Measurements from ENCODE around the gene ZNF777.
"Not testable (repeated sequence)": the region's sequence is repeated elsewhere in the genome, so short reads cannot be mapped to it uniquely, and the experiment has no call there.

ZNF777 gene

DNA sequence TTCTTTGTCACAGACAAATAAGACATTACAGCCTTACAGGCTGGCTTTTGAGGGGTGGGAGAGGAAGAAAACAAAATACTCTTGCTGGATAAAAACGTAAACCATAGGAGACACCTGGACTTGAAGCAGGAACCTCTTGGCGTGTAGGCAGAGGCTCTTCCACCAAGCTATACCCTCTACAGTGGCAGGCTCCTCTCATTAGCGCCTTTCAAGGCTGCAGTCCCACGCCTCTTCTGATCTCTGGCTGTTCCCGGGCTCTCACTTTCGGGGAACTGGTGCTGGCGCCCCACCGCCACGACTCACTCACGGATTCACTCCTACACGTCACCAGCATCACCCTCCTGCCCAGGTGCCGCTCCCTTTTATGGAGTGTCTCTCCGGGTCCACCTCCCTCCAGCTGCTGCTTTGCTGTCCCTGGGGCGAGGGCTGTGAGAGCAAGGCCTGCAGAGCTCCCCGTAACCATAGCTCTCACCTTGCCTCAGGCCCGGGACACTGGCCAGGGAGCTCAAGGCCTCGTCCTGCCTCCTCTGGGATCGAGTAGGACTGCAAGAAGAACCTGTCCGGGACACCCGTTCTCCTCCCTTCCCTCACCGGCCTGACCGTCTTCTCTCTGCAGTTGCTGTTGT lies 62.6 kb downstream of the ZNF777 start:
- Histone ChIP-seq H3K9me3 (replicated peaks in 1 of 11) (peaks cover 3 to 13% (median 9%) of the 10 kb centered on the region in 11 experiments; a peak in 15 of 22 replicates), H3K4me3 (no peak overlapping the region), H4K20me1 (no peaks in the 10 kb centered on the region), H3K27ac (no peak overlapping the region), H3K4me1 (no peaks in the 10 kb centered on the region), H3K36me3 (no peaks in the 10 kb centered on the region), H3K4me2 (no peak overlapping the region), H3K9ac (no peak overlapping the region), H3K27me3 (no peaks in the 10 kb centered on the region)
- no peak for TF ChIP-seq Cebpa-rat (IDR thresholded peaks at IDR 0.05)

DNA sequence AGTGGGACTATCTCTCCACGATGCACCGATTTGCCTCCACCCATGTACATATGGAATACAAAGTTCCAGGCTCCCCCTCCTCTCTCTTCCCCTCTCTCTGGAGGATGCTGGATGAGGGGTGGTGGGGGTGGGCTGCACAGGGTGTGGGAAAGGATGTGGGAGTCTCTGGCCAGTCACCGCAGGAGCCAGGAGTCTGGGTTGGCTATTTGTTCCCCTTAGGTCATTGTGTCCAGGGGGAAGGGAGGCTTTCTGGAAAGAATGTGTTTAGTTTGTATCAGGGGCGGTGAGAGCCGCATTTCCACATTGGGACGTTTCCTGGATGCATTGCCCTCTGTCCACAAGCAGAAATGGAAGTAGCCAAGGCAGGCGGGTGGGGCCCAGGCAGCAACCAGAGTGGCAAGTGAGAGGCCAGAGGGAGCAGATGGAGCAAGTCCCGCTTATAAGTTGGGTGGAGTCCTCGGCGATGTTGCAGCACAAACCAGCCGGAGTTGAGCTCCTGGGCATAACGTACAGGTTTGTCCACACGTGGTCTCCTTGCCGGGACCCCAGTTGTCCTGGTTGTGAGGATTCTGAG lies 63.3 kb downstream of the ZNF777 start:
- peaks cover 3 to 13% (median 9%) of the 10 kb centered on the region in 11 experiments; a peak in 15 of 22 replicates for H3K9me3 ChIP-seq (replicated peaks in 1 of 11)
- H3K9ac ChIP-seq, result no peak overlapping the region
- no peak overlapping the region for H3K4me2 ChIP-seq
- TF ChIP-seq Cebpa-rat (IDR thresholded peaks at IDR 0.05), result no peak
- no peaks in the 10 kb centered on the region for H3K4me1 ChIP-seq
- H3K4me3 ChIP-seq, result no peak overlapping the region
- H3K27me3 ChIP-seq, result no peaks in the 10 kb centered on the region
- H4K20me1 ChIP-seq, result no peaks in the 10 kb centered on the region
- H3K36me3 ChIP-seq, result no peaks in the 10 kb centered on the region
- H3K27ac ChIP-seq, result no peak overlapping the region

DNA sequence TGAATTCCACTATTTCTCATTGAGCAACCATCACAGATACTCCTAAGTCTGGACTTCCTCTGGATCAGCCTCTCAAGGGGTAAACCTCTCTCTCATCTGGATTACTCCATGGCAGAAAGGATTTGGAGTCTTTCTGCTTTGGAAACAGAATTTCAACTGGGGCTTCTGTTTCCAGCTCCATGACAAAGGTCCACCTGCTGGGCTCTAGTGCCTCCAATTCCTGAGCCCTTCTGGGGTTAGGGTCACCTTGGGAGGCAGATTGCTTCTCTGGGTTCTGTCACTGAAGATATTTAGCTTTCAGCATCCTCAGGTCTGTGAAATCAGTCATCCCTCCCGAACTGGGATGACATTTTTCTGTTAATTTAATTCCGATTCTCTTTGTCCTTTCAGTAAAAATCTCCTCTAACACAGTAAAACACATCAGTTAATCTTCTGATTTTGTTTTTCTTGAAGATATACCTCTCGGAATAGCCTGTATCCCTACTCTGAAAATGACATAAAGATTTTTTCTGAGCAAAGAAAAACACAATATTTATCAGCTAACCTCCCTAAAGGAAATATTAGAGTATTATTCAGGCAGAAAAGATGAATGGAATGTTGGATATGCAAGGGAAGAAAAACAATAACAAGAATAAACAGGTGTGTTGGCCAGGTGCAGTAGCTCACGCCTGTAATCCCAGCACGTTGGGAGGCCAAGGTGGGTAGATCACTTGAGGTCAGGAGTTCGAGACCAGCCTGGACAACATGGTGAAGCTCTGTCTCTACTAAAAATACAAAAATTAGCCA lies 72.1 kb downstream of the ZNF777 start:
- not testable (repeated sequence) for H3K4me2 ChIP-seq; H3K27me3 ChIP-seq; H3K27ac ChIP-seq; H3K9me3 ChIP-seq (replicated peaks in 1 of 11); H4K20me1 ChIP-seq; H3K4me1 ChIP-seq; H3K9ac ChIP-seq; H3K4me3 ChIP-seq; H3K36me3 ChIP-seq

DNA sequence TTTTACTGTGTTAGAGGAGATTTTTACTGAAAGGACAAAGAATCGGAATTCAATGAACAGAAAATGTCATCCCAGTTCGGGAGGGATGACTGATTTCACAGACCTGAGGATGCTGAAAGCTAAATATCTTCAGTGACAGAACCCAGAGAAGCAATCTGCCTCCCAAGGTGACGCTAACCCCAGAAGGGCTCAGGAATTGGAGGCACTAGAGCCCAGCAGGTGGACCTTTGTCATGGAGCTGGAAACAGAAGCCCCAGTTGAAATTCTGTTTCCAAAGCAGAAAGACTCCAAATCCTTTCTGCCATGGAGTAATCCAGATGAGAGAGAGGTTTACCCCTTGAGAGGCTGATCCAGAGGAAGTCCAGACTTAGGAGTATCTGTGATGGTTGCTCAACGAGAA lies 74.3 kb downstream of the ZNF777 start:
- H3K27ac ChIP-seq, H3K4me1 ChIP-seq: not testable (repeated sequence)
- H3K9me3 ChIP-seq (replicated peaks in 1 of 11), result peaks cover 0 to 24% (median 9%) of the 10 kb centered on the region in 11 experiments; a peak in 14 of 22 replicates

DNA sequence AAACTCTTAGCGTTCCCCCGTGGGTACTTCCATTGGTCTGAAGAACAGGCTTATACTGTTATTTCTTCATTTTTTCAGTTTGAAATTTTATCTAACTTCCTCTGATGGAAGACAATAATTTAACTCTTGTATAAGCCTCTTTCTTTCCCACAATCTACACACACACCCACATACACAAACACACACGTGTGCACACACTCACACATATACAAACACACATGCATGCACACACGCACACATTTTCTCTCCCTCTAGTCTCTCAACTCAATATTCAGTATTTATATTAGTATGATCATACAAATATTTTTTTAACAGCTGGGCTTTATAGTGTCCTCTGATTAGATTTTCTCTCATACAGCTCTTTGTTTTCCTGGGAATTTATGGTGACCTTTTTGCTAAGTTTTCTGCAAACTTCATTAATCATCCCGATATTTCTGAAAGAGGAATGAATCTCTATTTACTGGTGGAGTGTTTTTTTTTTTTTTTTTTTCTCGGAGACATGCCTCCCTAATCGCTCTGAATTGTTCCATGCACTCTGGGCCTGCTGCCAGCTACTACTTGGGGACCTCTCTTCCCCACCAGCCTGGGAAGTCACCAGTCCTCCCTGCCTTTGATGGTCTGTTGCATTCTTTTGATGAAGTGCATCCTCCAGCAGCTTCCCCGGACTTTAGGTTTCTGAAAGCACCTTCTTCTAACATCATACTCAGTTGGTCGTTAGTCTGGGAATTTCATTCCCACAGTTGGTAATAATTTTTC lies 75.5 kb downstream of the ZNF777 start:
- H3K36me3 ChIP-seq, result no peaks in the 10 kb centered on the region
- no peaks in the 10 kb centered on the region for H3K4me1 ChIP-seq
- no peak overlapping the region for H3K9ac ChIP-seq
- H3K4me3 ChIP-seq, result no peak overlapping the region
- no peak overlapping the region for H3K27ac ChIP-seq
- H3K4me2 ChIP-seq, result no peak overlapping the region
- no peak for TF ChIP-seq Cebpa-rat (IDR thresholded peaks at IDR 0.05)
- H3K27me3 ChIP-seq, result no peaks in the 10 kb centered on the region
- H4K20me1 ChIP-seq, result no peaks in the 10 kb centered on the region
- peaks cover 8 to 36% (median 20%) of the 10 kb centered on the region in 11 experiments for H3K9me3 ChIP-seq (replicated peaks in 1 of 11)

More for the DNA sequence above, 74.3 kb downstream of the ZNF777 start:
- not testable (repeated sequence) for H3K4me3 ChIP-seq, H3K9ac ChIP-seq, H3K4me2 ChIP-seq, H3K27me3 ChIP-seq, H4K20me1 ChIP-seq, H3K36me3 ChIP-seq

All from BLaER1 treated with 17β-estradiol and CSF1 and Interleukin-3, amounts not matched to agents 10 nM and 100 nM (cell line).